Tibial nerve (tissue), 4 donors: ENCODE data around the gene ALKBH7.

Experiments
- EP300 ChIP-seq, 2 donors: sonication (generic); formaldehyde crosslinking; IDR thresholded peaks; one replicate each; pipeline ENCODE4 v1.6.1; 2017; ENCODE audit warnings: antibody characterized with exemption in 2 of 2, mild to moderate bottlenecking in 1 of 2
- POLR2A ChIP-seq, 2 donors: fragments of 450-650 bp; IDR thresholded peaks; one replicate each; pipeline ENCODE4 v1.6.1; 2017; ENCODE audit warnings: antibody characterized with exemption in 2 of 2, mild to moderate bottlenecking in 2 of 2, moderate library complexity in 2 of 2
- TF ChIP-seq, protein P1 (sequence below), 5 experiments: fragments of 200-600 bp in 3 of 5; fragments of 450-650 bp in 2 of 5; sonication (generic) in 3 of 5; IDR thresholded peaks; one replicate each; pipeline ENCODE4 v1.5.1; 2016 to 2019; ENCODE audit warnings: antibody characterized with exemption in 5 of 5, mild to moderate bottlenecking in 3 of 5, moderate library complexity in 2 of 5

DNA sequence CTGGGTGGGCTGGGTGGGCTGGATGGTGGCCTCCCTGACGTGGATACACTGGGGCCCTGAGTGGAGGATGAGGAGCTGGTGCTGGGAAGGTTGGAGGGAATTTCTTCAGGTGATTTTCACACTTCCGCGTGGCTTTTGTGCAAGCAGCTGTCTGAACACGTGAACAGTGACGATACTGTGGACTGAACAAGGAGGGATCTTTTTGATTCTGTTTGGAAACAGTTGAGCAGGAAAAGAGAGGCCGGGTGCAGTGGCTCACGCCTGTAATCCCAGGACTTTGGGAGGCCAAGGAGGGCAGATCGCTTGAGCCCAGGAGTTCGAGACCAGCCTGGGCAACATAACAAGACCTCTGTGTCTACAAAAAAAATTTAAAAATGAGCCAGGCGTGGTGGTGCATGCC, 29.5 kb downstream of the ALKBH7 start:
- TF ChIP-seq, protein P1, sequence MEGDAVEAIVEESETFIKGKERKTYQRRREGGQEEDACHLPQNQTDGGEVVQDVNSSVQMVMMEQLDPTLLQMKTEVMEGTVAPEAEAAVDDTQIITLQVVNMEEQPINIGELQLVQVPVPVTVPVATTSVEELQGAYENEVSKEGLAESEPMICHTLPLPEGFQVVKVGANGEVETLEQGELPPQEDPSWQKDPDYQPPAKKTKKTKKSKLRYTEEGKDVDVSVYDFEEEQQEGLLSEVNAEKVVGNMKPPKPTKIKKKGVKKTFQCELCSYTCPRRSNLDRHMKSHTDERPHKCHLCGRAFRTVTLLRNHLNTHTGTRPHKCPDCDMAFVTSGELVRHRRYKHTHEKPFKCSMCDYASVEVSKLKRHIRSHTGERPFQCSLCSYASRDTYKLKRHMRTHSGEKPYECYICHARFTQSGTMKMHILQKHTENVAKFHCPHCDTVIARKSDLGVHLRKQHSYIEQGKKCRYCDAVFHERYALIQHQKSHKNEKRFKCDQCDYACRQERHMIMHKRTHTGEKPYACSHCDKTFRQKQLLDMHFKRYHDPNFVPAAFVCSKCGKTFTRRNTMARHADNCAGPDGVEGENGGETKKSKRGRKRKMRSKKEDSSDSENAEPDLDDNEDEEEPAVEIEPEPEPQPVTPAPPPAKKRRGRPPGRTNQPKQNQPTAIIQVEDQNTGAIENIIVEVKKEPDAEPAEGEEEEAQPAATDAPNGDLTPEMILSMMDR (IDR thresholded peaks at IDR 0.05), result no peak
- no peak for TF ChIP-seq POLR2A (IDR thresholded peaks at IDR 0.05)
- no peak for TF ChIP-seq EP300 (IDR thresholded peaks at IDR 0.05)
